Bronchial epithelial cell (primary cell): ENCODE measurements around the gene CHMP4A. TPM values are rescaled to one million over a fixed set of nuclear protein-coding genes. Genes with fewer than 3 reads are reported as not detected.
A peak's percentile ranks its signal among the peaks of the same experiment; 100 is the strongest.

ENCODE experiments used
- DNase-seq: peaks from one replicate; pipeline ENCODE4 v3.0.0-alpha.2; 2010; ENCODE audit warnings: low read depth
- FAIRE-seq: peaks from 2 replicates; lab custom pipeline; 2011; peaks lifted over from hg19 to GRCh38; lab: Jason Lieb, UNC
- H3K27me3 ChIP-seq: 2 replicates; pipeline ENCODE4 v1.5.1; 2011; ENCODE audit warnings: low read length; ENCODE audit not compliant: control insufficient read depth, insufficient read depth
- H3K36me3 ChIP-seq: 2 replicates; pipeline ENCODE4 v1.5.1; 2011; ENCODE audit warnings: low read length; ENCODE audit not compliant: control insufficient read depth, insufficient read depth
- H3K4me3 ChIP-seq: 2 replicates; pipeline ENCODE4 v1.5.1; 2011; ENCODE audit warnings: mild to moderate bottlenecking, low read depth, low read length, control low read depth
- total RNA-seq: library from RNA; depleted of rRNA; stranded (reverse); fragments of >200 nt; gene quantifications from 2 replicates; pipeline ENCODE4 v1.2.1, GENCODE V29; 2014
- TF ChIP-seq, protein P1 (sequence below): IDR thresholded peaks from 2 replicates; pipeline ENCODE4 v1.5.1; 2011; ENCODE audit warnings: mild to moderate bottlenecking, moderate library complexity, low read length, control low read depth, inconsistent platforms; ENCODE audit not compliant: insufficient read depth, severe bottlenecking

The CHMP4A gene
- total RNA-seq, 1 donor from 2014 or later = 69.8 TPM

DNA sequence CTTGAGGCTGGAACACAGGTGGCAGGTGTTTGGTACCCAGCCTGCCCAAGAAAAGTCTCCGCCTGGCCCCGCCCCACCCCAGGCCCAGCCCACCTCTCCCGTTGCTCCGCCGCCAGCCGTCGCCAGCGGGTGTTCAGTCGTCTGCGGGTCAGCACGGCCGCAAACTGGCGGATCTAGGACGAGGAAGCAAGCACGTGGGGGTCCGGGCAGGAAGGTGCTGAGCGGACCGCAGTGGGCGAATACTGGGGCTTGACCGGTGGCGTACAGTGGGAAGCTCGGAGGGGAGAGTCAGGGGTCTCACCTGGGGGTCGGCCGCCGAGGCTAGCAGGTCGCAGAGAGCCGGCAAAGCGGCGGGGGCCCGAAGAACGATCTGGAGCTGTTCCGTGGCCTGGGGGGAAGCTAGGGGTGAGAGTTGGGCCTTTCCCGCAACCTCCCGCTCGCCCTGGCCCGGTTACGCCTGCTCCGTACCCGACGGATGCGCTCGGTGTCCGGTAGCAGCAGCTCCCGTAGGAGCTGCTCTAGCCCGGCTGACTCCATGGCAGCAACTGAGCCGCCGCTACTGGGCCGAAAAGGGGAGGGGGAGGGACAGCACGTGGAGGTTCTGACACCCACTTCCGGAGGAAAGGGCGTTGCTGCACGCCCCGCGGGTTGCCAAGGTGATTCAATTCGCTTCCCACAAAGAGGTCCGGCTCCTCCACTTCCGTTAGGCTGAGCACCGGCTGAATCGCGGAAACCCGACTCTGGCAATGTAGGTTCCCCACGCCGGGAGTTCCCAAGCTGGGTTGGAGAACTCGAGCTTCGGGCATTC is 24.8 kb downstream of the CHMP4A start, which contains the start of gene IPO4:
TSS of gene IPO4 (minus strand) at position 566 of the 808 bp plus-strand sequence. CDS start at position 537, 29 bp downstream.
- peak within 1 kb of the TSS; percentile 92 for H3K4me3 ChIP-seq
- DNase-seq = peak; percentile 87
- H3K36me3 ChIP-seq = peaks cover 34% of the 10 kb centered on the region
- TF ChIP-seq, protein P1, sequence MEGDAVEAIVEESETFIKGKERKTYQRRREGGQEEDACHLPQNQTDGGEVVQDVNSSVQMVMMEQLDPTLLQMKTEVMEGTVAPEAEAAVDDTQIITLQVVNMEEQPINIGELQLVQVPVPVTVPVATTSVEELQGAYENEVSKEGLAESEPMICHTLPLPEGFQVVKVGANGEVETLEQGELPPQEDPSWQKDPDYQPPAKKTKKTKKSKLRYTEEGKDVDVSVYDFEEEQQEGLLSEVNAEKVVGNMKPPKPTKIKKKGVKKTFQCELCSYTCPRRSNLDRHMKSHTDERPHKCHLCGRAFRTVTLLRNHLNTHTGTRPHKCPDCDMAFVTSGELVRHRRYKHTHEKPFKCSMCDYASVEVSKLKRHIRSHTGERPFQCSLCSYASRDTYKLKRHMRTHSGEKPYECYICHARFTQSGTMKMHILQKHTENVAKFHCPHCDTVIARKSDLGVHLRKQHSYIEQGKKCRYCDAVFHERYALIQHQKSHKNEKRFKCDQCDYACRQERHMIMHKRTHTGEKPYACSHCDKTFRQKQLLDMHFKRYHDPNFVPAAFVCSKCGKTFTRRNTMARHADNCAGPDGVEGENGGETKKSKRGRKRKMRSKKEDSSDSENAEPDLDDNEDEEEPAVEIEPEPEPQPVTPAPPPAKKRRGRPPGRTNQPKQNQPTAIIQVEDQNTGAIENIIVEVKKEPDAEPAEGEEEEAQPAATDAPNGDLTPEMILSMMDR = no peak
- no peak for FAIRE-seq
- H3K27me3 ChIP-seq = no peaks in the 10 kb centered on the region

DNA sequence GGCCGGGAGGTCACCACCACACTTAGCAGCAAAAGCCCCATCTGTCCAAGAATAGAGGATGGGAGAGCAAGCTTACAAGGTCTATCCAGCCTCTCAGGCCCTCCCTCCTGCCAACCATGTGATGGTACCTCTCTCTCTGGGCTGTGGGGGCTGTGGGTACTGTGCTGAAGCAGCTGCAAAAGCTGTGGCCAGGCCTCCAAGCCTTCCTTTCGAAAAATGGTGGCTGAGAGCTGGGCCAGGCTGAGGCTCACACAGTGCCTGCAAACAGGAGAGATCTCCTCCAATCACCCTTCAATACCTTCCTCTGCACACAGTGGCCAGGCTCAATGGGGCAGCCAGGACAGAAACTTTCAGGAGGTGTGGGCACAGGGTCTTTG is 25.8 kb downstream of the CHMP4A start:
- FAIRE-seq (no peak), DNase-seq (no peak)
- Histone ChIP-seq H3K27me3 (no peaks in the 10 kb centered on the region), H3K4me3 (no peak overlapping the region), H3K36me3 (peaks cover 33% of the 10 kb centered on the region)
- TF ChIP-seq, protein P1 = no peak

DNA sequence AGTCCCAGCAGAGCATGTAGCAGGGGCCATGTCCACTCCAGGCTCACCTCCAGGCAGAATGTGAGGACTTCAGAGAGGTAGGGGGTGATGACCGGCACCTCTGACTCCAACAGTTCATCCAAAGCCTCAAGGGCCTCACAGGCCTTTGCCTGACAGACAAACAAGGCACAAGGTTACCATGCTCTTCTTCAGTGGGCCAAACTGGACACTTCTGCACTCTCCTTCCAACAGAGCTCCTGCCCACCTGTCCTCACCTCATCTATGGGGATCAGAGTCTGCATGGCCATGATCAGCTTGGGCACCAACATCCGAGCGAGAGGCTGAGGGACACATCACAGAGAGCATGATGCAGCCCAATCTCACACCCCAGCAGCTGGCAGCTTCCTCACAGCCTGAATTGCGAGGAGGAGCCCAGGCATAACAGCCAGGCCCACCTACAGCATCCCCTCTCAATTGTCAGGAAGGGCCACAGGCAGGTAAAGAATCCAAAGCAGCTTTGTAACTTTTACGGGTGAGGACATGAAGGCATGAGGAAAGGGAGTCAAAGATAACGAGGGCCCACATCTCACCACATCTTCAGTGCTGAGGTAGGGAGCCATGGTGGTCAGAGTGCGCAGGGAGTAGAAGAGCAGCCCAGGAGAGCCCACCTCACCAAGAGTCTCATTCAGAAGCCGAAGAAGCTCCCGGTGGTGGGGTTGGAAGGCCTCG is 26.3 kb downstream of the CHMP4A start:
- DNase-seq = no peak
- peaks cover 32% of the 10 kb centered on the region for H3K36me3 ChIP-seq
- H3K4me3 ChIP-seq = no peak overlapping the region
- TF ChIP-seq, protein P1 = no peak
- no peaks in the 10 kb centered on the region for H3K27me3 ChIP-seq
- FAIRE-seq = no peak

DNA sequence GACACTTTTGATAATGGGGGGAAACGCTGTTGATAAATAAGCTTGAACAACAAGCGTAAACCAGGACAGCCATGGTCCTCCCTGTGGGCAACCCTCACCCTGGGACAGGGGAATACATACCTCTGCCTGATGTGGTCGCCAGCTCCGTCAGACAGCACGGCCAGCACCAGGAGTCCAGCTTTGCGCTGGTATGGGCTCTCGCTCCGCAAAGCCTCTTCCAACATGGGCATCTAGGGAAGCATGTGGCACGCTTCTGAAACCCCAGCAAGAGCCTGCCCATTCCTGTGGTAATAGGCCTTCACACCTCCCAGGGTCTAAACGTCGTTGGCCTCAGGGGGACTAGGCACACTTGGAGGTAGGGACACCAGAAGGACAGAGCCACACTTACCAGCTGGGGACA is 27.5 kb downstream of the CHMP4A start:
- TF ChIP-seq, protein P1 = no peak
- Histone ChIP-seq H3K27me3 (no peaks in the 10 kb centered on the region), H3K36me3 (peaks cover 32% of the 10 kb centered on the region), H3K4me3 (no peak overlapping the region)
- no peak for DNase-seq
- no peak for FAIRE-seq

DNA sequence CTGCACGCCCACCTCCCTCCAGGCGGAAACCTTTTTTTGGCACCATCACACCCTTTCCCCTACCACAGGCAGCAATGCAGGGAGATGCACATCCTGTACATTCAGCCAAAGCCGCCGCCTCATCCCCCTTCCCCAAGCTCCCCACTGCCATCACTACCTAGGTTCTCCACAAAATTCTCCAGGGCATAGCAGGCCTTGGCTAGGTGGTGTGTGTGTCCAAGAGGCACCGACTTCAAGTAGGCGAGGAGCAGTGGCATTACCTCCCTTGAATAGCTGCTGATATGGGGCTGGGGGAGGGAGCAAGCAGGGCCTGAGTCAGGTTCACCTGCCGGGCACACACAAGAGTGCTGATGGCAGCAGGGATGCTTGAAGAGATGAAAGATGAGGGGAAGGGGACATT is 28.3 kb downstream of the CHMP4A start:
- Histone ChIP-seq H3K36me3 (peaks cover 33% of the 10 kb centered on the region), H3K4me3 (no peak overlapping the region), H3K27me3 (no peaks in the 10 kb centered on the region)
- TF ChIP-seq, protein P1 = no peak
- FAIRE-seq = no peak
- no peak for DNase-seq
